ENCODE measurements around the gene CPVL.

CPVL gene

GRCh38 chr7:29177963-29178600 is 31.7 kb upstream of the CPVL start:
- Histone ChIP-seq H4K20me1 (ENCODE audit: insufficient read depth, low read length) (no peaks in the 10 kb centered on the region), H3K36me3 (replicated peaks; ENCODE audit: low read depth, low read length) (no peaks in the 10 kb centered on the region), H2AFZ (ENCODE audit: low read depth, low read length) (no peak overlapping the region), H3K4me1 (ENCODE audit: low read length) (no peaks in the 10 kb centered on the region), H3K9me3 (ENCODE audit: insufficient read depth, low read length) (no peaks in the 10 kb centered on the region), H3K4me3 (ENCODE audit: low read length) (no peak overlapping the region), H3K9ac (ENCODE audit: low read length) (no peak overlapping the region), H3K79me2 (ENCODE audit: low read length) (no peaks in the 10 kb centered on the region), H3K27me3 (ENCODE audit: low read depth, low read length) (no peaks in the 10 kb centered on the region), H3K4me2 (ENCODE audit: low read length) (no peak overlapping the region), H3K27ac (ENCODE audit: low read length) (no peak overlapping the region)
- no peak for TF ChIP-seq EZH2phosphoT487 (IDR thresholded peaks at IDR 0.05; ENCODE audit: low read depth)

GRCh38 chr7:29173458-29173857 is 27.1 kb upstream of the CPVL start:
- Histone ChIP-seq H3K79me2 (ENCODE audit: low read length) (no peaks in the 10 kb centered on the region), H3K9ac (ENCODE audit: low read length) (no peak overlapping the region), H3K4me1 (ENCODE audit: low read length) (no peaks in the 10 kb centered on the region), H3K4me3 (ENCODE audit: low read length) (no peak overlapping the region), H3K4me2 (ENCODE audit: low read length) (no peak overlapping the region), H3K27ac (ENCODE audit: low read length) (no peak overlapping the region), H2AFZ (ENCODE audit: low read depth, low read length) (no peak overlapping the region), H4K20me1 (ENCODE audit: insufficient read depth, low read length) (no peaks in the 10 kb centered on the region), H3K9me3 (ENCODE audit: insufficient read depth, low read length) (no peaks in the 10 kb centered on the region), H3K36me3 (replicated peaks; ENCODE audit: low read depth, low read length) (no peaks in the 10 kb centered on the region), H3K27me3 (ENCODE audit: low read depth, low read length) (no peaks in the 10 kb centered on the region)
- TF ChIP-seq CTCF (IDR thresholded peaks at IDR 0.05; ENCODE audit: low read depth, low read length) (no peak), EZH2phosphoT487 (IDR thresholded peaks at IDR 0.05; ENCODE audit: low read depth) (no peak)

GRCh38 chr7:29170781-29171180 is 24.4 kb upstream of the CPVL start:
- no peaks in the 10 kb centered on the region for H4K20me1 ChIP-seq (ENCODE audit: insufficient read depth, low read length)
- no peak overlapping the region for H3K27ac ChIP-seq (ENCODE audit: low read length)
- H3K4me2 ChIP-seq (ENCODE audit: low read length) = no peak overlapping the region
- H3K4me3 ChIP-seq (ENCODE audit: low read length) = no peak overlapping the region
- H3K9me3 ChIP-seq (ENCODE audit: insufficient read depth, low read length) = no peaks in the 10 kb centered on the region
- no peak overlapping the region for H3K9ac ChIP-seq (ENCODE audit: low read length)
- H3K36me3 ChIP-seq (replicated peaks; ENCODE audit: low read depth, low read length) = no peaks in the 10 kb centered on the region
- TF ChIP-seq CTCF (IDR thresholded peaks at IDR 0.05; ENCODE audit: low read depth, low read length) = no peak
- no peak for TF ChIP-seq EZH2phosphoT487 (IDR thresholded peaks at IDR 0.05; ENCODE audit: low read depth)
- no peak overlapping the region for H2AFZ ChIP-seq (ENCODE audit: low read depth, low read length)
- no peaks in the 10 kb centered on the region for H3K4me1 ChIP-seq (ENCODE audit: low read length)
- H3K27me3 ChIP-seq (ENCODE audit: low read depth, low read length) = no peaks in the 10 kb centered on the region
- H3K79me2 ChIP-seq (ENCODE audit: low read length) = no peaks in the 10 kb centered on the region

GRCh38 chr7:29167721-29168120 is 21.4 kb upstream of the CPVL start:
- H3K36me3 ChIP-seq (replicated peaks; ENCODE audit: low read depth, low read length) = no peaks in the 10 kb centered on the region
- TF ChIP-seq EZH2phosphoT487 (IDR thresholded peaks at IDR 0.05; ENCODE audit: low read depth) (no peak), CTCF (IDR thresholded peaks at IDR 0.05; ENCODE audit: low read depth, low read length) (no peak)
- no peak overlapping the region for H3K27ac ChIP-seq (ENCODE audit: low read length)
- no peaks in the 10 kb centered on the region for H3K4me1 ChIP-seq (ENCODE audit: low read length)
- H3K4me2 ChIP-seq (ENCODE audit: low read length) = no peak overlapping the region
- no peak overlapping the region for H3K9ac ChIP-seq (ENCODE audit: low read length)
- no peaks in the 10 kb centered on the region for H4K20me1 ChIP-seq (ENCODE audit: insufficient read depth, low read length)
- H2AFZ ChIP-seq (ENCODE audit: low read depth, low read length) = no peak overlapping the region
- no peaks in the 10 kb centered on the region for H3K9me3 ChIP-seq (ENCODE audit: insufficient read depth, low read length)
- H3K79me2 ChIP-seq (ENCODE audit: low read length) = no peaks in the 10 kb centered on the region
- no peak overlapping the region for H3K4me3 ChIP-seq (ENCODE audit: low read length)
- no peaks in the 10 kb centered on the region for H3K27me3 ChIP-seq (ENCODE audit: low read depth, low read length)

Measured in OCI-LY3 (cell line).